Ovary (tissue), 9 donors: ENCODE measurements around the gene SSB. TPM values are rescaled to one million over a fixed set of nuclear protein-coding genes. Genes with fewer than 3 reads are reported as not detected.
"Not testable (repeated sequence)": the region's sequence is repeated elsewhere in the genome, so short reads cannot be mapped to it uniquely, and the experiment has no call there.

Source experiments
- DNase-seq, 5 donors: peaks; one replicate each; pipeline ENCODE4 v3.0.0-alpha.2; 2019 to 2020
- H3K27ac ChIP-seq, 2 donors: fragments of 200-600 bp; one replicate each; pipeline versions ENCODE4 v1.5.1 to v1.8.0; 2019 to 2022
- H3K27me3 ChIP-seq: fragments of 200-600 bp; one replicate; pipeline ENCODE4 v1.8.0; 2022
- H3K36me3 ChIP-seq: fragments of 200-600 bp; sonication (generic); one replicate; pipeline ENCODE4 v1.5.1; 2019
- H3K4me1 ChIP-seq: one replicate; pipeline ENCODE4 v1.8.1; 2013; ENCODE audit warnings: mild to moderate bottlenecking, moderate library complexity; ENCODE audit not compliant: insufficient read depth
- H3K4me3 ChIP-seq: fragments of 200-600 bp; sonication (generic); one replicate; pipeline ENCODE4 v1.5.1; 2017
- H3K9me3 ChIP-seq, 2 donors: fragments of 200-600 bp in 1 of 2; sonication (generic) in 1 of 2; one replicate each; pipeline versions ENCODE4 v1.5.1 to v1.8.1; 2013 to 2019; ENCODE audit warnings: mild to moderate bottlenecking in 1 of 2, moderate library complexity in 1 of 2
- EP300 ChIP-seq: sonication (generic); formaldehyde crosslinking; IDR thresholded peaks from one replicate; pipeline ENCODE4 v1.6.1; 2017; ENCODE audit warnings: antibody characterized with exemption
- POLR2A ChIP-seq: fragments of 450-650 bp; IDR thresholded peaks from one replicate; pipeline ENCODE4 v1.6.1; 2017; ENCODE audit warnings: antibody characterized with exemption, mild to moderate bottlenecking, moderate library complexity
- WGBS, 3 donors: extraction: QIAGEN DNeasy Blood & Tissue Kit in 1 of 3; methylation state at CpG; one replicate each; pipeline versions ENCODE4 v1.1.5 to v1.1.7; 2013 to 2017; 5-methylcytosine and 5-hydroxymethylcytosine counted together
- intact Hi-C, 4 donors: fragments of 100-400 bp; cut with DNase I; formaldehyde crosslinking; loops; one replicate each; pipeline versions ENCODE4 v1.11.0 to v1.15.1; 2022 to 2023
- polyA plus RNA-seq, 2 donors: library from polyadenylated mRNA; stranded (reverse); fragments of 200-250 nt in 1 of 2; fragments of 350-450 nt in 1 of 2; fragmentation: Illumina TruSeq in 1 of 2; extraction: RNeasy Lipid Tissue Mini Kit (QIAGEN cat#74804) in 1 of 2; gene quantifications; one replicate each; pipeline ENCODE4 v1.2.3, GENCODE V29; 2013 to 2014
- total RNA-seq, 7 donors: library from RNA; depleted of rRNA in 2 of 7; stranded (reverse); fragments of >200 nt in 2 of 7; fragmentation: NEBNext Ultra II Directional in 3 of 7; extraction: Animal tissue kit (Norgen Biotek cat#: 25700) in 3 of 7; gene quantifications; one replicate each; pipeline versions ENCODE4 v1.1.0 to v1.2.4, GENCODE V29; 2016 to 2023
- TF ChIP-seq, protein P1 (sequence below), 3 donors: fragments of 450-650 bp in 2 of 3; fragments of 200-600 bp in 1 of 3; IDR thresholded peaks; one replicate each; pipeline versions ENCODE4 v1.5.1 to v1.8.0; 2016 to 2022; ENCODE audit warnings: antibody characterized with exemption in 3 of 3, mild to moderate bottlenecking in 1 of 3
- donor health status: DM: no; HTN: no; CAD: no; lungs with moderate emphysema.
- donor health status: DM: no; HTN: no; CAD: no.
- donor health status: Bipolar disorder and iron deficiency.
- donor health status: DM: yes; HTN: yes; CAD: no.
- donor health status: DM: no; HTN: no; CAD: no.
- donor health status: DM: yes; HTN: yes; CAD: no.

Gene SSB
- total and polyA plus RNA-seq, 9 donors = 50.1 to 103 (median 78.3) TPM

DNA sequence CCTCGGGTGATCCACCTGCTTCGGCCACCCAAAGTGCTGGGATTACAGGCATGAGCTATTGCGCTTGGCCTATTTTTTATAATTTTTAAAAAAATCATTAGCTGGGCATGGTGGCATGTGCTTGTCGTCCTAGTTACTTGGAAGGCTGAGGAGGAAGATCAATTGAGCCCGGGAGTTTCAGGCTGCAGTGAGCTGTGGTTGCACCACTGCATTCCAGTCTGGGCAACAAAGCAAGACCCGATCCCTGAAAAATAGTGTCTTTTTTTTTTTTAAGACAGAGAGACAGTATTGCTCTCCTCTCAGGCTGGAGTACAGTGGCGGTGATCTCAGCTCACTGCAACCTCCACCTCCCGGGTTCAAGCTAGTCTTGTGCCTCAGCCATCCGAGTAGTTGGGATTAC lies 4.8 kb downstream of the SSB start:
- Histone ChIP-seq H3K9me3 (no peaks in the 10 kb centered on the region), H3K4me3 (no peak overlapping the region), H3K27ac (no peak overlapping the region), H3K36me3 (no peaks in the 10 kb centered on the region), H3K27me3 (no peaks in the 10 kb centered on the region), H3K4me1 (peaks cover 2% of the 10 kb centered on the region)
- TF ChIP-seq, protein P1, sequence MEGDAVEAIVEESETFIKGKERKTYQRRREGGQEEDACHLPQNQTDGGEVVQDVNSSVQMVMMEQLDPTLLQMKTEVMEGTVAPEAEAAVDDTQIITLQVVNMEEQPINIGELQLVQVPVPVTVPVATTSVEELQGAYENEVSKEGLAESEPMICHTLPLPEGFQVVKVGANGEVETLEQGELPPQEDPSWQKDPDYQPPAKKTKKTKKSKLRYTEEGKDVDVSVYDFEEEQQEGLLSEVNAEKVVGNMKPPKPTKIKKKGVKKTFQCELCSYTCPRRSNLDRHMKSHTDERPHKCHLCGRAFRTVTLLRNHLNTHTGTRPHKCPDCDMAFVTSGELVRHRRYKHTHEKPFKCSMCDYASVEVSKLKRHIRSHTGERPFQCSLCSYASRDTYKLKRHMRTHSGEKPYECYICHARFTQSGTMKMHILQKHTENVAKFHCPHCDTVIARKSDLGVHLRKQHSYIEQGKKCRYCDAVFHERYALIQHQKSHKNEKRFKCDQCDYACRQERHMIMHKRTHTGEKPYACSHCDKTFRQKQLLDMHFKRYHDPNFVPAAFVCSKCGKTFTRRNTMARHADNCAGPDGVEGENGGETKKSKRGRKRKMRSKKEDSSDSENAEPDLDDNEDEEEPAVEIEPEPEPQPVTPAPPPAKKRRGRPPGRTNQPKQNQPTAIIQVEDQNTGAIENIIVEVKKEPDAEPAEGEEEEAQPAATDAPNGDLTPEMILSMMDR (IDR thresholded peaks at IDR 0.05) = no peak
- TF ChIP-seq EP300 (no peak), POLR2A (no peak)
- intact Hi-C loops = no loop called here
- 90 to 92% (median 92%) methylated on average over 9 of the region's 9 CpGs for WGBS, 3 donors
- DNase-seq = no peak

GRCh38 chr2:169806586-169806985 lies 7.9 kb downstream of the SSB start:
- Histone ChIP-seq H3K27me3 (no peaks in the 10 kb centered on the region), H3K9me3 (no peaks in the 10 kb centered on the region), H3K36me3 (no peaks in the 10 kb centered on the region), H3K4me1 (no peaks in the 10 kb centered on the region), H3K4me3 (no peak overlapping the region), H3K27ac (no peak overlapping the region)
- TF ChIP-seq EP300 (no peak), POLR2A (no peak)
- TF ChIP-seq, protein P1 (IDR thresholded peaks at IDR 0.05) = no peak
- intact Hi-C loops = no loop called here
- no peak for DNase-seq

- no peak overlapping the region for H3K4me3 ChIP-seq
- TF ChIP-seq, protein P1 (IDR thresholded peaks at IDR 0.05) = no peak
- no peak for TF ChIP-seq POLR2A
- TF ChIP-seq EP300 = no peak
- H3K36me3 ChIP-seq = no peaks in the 10 kb centered on the region
- H3K27ac ChIP-seq = no peak overlapping the region
- WGBS, 3 donors = 4 to 21% (median 10%) methylated on average over 4 of the region's 4 CpGs
- no peaks in the 10 kb centered on the region for H3K4me1 ChIP-seq
- no peaks in the 10 kb centered on the region for H3K27me3 ChIP-seq
- H3K9me3 ChIP-seq = no peaks in the 10 kb centered on the region
- no peak for DNase-seq
- intact Hi-C loops = no loop called here
Measured at GRCh38 chr2:169808221-169808620, 9.6 kb downstream of the SSB start.

- intact Hi-C loops = no loop called here
- Histone ChIP-seq H3K4me1 (no peaks in the 10 kb centered on the region), H3K36me3 (no peaks in the 10 kb centered on the region), H3K9me3 (no peaks in the 10 kb centered on the region), H3K27me3 (no peaks in the 10 kb centered on the region), H3K4me3 (no peak overlapping the region), H3K27ac (no peak overlapping the region)
- TF ChIP-seq, protein P1 (IDR thresholded peaks at IDR 0.05) = no peak
- TF ChIP-seq EP300 = no peak
- TF ChIP-seq POLR2A = no peak
- 53 to 73% (median 66%) methylated on average over 1 of the region's 1 CpG for WGBS, 3 donors
- DNase-seq = no peak
Measured at GRCh38 chr2:169815849-169816248, 17.2 kb downstream of the SSB start.

- H3K36me3 ChIP-seq, H3K4me1 ChIP-seq, H3K4me3 ChIP-seq, H3K27ac ChIP-seq, intact Hi-C loops, DNase-seq, H3K9me3 ChIP-seq, H3K27me3 ChIP-seq: not testable (repeated sequence)
Measured at GRCh38 chr2:169816961-169817360, 18.3 kb downstream of the SSB start.

DNA sequence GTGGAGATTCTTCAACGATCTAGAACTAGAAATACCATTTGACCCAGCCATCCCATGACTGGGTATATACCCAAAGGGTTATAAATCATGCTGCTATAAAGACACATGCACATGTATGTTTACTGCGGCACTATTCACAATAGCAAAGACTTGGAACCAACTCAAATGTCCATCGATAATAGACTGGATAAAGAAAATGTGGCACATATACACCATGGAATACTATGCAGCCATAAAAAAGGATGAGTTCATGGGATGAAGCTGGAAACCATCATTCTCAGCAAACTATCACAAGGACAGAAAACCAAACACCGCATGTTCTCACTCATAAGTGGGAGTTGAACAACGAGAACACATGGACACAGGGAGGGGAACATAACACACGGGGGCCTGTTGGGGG lies 18.7 kb downstream of the SSB start:
- H3K4me3 ChIP-seq, DNase-seq, H3K9me3 ChIP-seq, H3K27ac ChIP-seq, H3K36me3 ChIP-seq, H3K27me3 ChIP-seq, intact Hi-C loops, H3K4me1 ChIP-seq: not testable (repeated sequence)
- 92 to 97% (median 95%) methylated on average over 6 of the region's 6 CpGs for WGBS, 3 donors
